Stimulated activated naive CD4-positive, alpha-beta T cell (primary cell): ENCODE data around the gene EML6.
"Not testable (repeated sequence)": the region's sequence is repeated elsewhere in the genome, so short reads cannot be mapped to it uniquely, and the experiment has no call there.

Source experiments
- DNase-seq, 6 experiments: peaks; one replicate each; lab custom pipeline; 2025; lab: John Stamatoyannopoulos, UW

The EML6 gene

GRCh38 chr2:54803783-54804751 lies 80.6 kb downstream of the EML6 start:
- no peak for DNase-seq

- DNase-seq = no peak
Measured at GRCh38 chr2:54805255-54805654, 81.8 kb downstream of the EML6 start.

GRCh38 chr2:54806975-54807374 lies 83.5 kb downstream of the EML6 start:
- DNase-seq = no peak

- DNase-seq = no peak
Measured at GRCh38 chr2:54808661-54809060, 85.2 kb downstream of the EML6 start.

- no peak for DNase-seq
Measured at GRCh38 chr2:54809819-54810218, 86.4 kb downstream of the EML6 start.

- DNase-seq = no peak
Measured at GRCh38 chr2:54810246-54810645, 86.8 kb downstream of the EML6 start.

- no peak for DNase-seq
Measured at GRCh38 chr2:54813584-54813983, 90.1 kb downstream of the EML6 start.

GRCh38 chr2:54814389-54815147 lies 91.1 kb downstream of the EML6 start:
- DNase-seq = no peak

- no peak for DNase-seq
Measured at GRCh38 chr2:54815148-54815539, 91.7 kb downstream of the EML6 start.

GRCh38 chr2:54818226-54818625 lies 94.8 kb downstream of the EML6 start:
- DNase-seq = no peak

GRCh38 chr2:54820558-54820957 lies 97.1 kb downstream of the EML6 start:
- DNase-seq = no peak

- no peak for DNase-seq
Measured at GRCh38 chr2:54824567-54824966, 101.1 kb downstream of the EML6 start.

GRCh38 chr2:54830546-54830945 lies 107.1 kb downstream of the EML6 start:
- no peak for DNase-seq

GRCh38 chr2:54831480-54831879 lies 108.0 kb downstream of the EML6 start:
- DNase-seq = no peak

GRCh38 chr2:54834721-54835120 lies 111.3 kb downstream of the EML6 start:
- DNase-seq = no peak

GRCh38 chr2:54836477-54836876 lies 113.0 kb downstream of the EML6 start:
- DNase-seq = no peak

GRCh38 chr2:54838585-54839035 lies 115.1 kb downstream of the EML6 start:
- peak; percentile 10 to 69 (median 37) for DNase-seq

GRCh38 chr2:54839461-54840255 lies 116.2 kb downstream of the EML6 start:
- no peak for DNase-seq

- DNase-seq = no peak
Measured at GRCh38 chr2:54840559-54841468, 117.4 kb downstream of the EML6 start.

- not testable (repeated sequence) for DNase-seq
Measured at GRCh38 chr2:54841500-54841899, 118.0 kb downstream of the EML6 start.

GRCh38 chr2:54845094-54845493 lies 121.6 kb downstream of the EML6 start:
- DNase-seq = no peak
